K562 (cell line): Measurements from ENCODE around the gene TDG.

Experiments used
- CTCF ChIP-seq, 3 experiments: IDR thresholded peaks in 2 of 3; conservative IDR thresholded peaks in 1 of 3; 2 replicates each; pipeline ENCODE4 v1.5.1; 2011 to 2012; ENCODE audit warnings: low read length in 3 of 3, mild to moderate bottlenecking in 3 of 3, control low read depth in 2 of 3, improper control_type of control experiment in 1 of 3, inconsistent platforms in 1 of 3, low read depth in 1 of 3, mixed read lengths in 1 of 3, moderate library complexity in 1 of 3; ENCODE audit not compliant: insufficient read depth in 2 of 3
- SRSF7 ChIP-seq: fragments of 200-400 bp; formaldehyde crosslinking; optimal IDR thresholded peaks from 2 replicates; pipeline ENCODE3; 2017; ENCODE audit warnings: mild to moderate bottlenecking, low read depth, low read length

GRCh38 chr12:103986829-103987228 is 21.2 kb downstream of the TDG start:
- TF ChIP-seq CTCF (IDR thresholded peaks at IDR 0.05 in 2 of 3, conservative IDR thresholded peaks at IDR 0.05 in 1 of 3; ENCODE audit: insufficient read depth in 2 of 3, low read depth in 1 of 3, low read length in 3 of 3) (no peak), SRSF7 (no peak)
